Measurements from ENCODE around the gene ENOX2.
A peak's percentile ranks its signal among the peaks of the same experiment; 100 is the strongest.

The ENOX2 gene

GRCh38 chrX:130879869-130880268, 23.1 kb downstream of the ENOX2 start:
- DNase-seq (ENCODE audit: low read depth), result no peak

GRCh38 chrX:130878350-130879341, 24.4 kb downstream of the ENOX2 start:
- DNase-seq (ENCODE audit: low read depth), result peak; percentile 91

- no peak for DNase-seq (ENCODE audit: low read depth)
These were observed 25.1 kb downstream of the ENOX2 start for GRCh38 chrX:130877892-130878341.

GRCh38 chrX:130876226-130876625, 26.8 kb downstream of the ENOX2 start:
- no peak for DNase-seq (ENCODE audit: low read depth)

GRCh38 chrX:130874751-130875150, 28.3 kb downstream of the ENOX2 start:
- DNase-seq (ENCODE audit: low read depth), result no peak

- DNase-seq (ENCODE audit: low read depth), result peak; percentile 18
These were observed 33.8 kb downstream of the ENOX2 start for GRCh38 chrX:130869239-130869638.

- DNase-seq (ENCODE audit: low read depth), result no peak
These were observed 41.5 kb downstream of the ENOX2 start for GRCh38 chrX:130861462-130861861.

- no peak for DNase-seq (ENCODE audit: low read depth)
These were observed 45.8 kb downstream of the ENOX2 start for GRCh38 chrX:130857207-130857606.

GRCh38 chrX:130851569-130851968, 51.4 kb downstream of the ENOX2 start:
- DNase-seq (ENCODE audit: low read depth), result no peak

- DNase-seq (ENCODE audit: low read depth), result no peak
These were observed 54.2 kb downstream of the ENOX2 start for GRCh38 chrX:130848763-130849162.

GRCh38 chrX:130846746-130847145, 56.3 kb downstream of the ENOX2 start:
- DNase-seq (ENCODE audit: low read depth), result no peak

GRCh38 chrX:130841776-130842175, 61.2 kb downstream of the ENOX2 start:
- no peak for DNase-seq (ENCODE audit: low read depth)

GRCh38 chrX:130840345-130840744, 62.7 kb downstream of the ENOX2 start:
- no peak for DNase-seq (ENCODE audit: low read depth)

- DNase-seq (ENCODE audit: low read depth), result peak; percentile 62
These were observed 66.6 kb downstream of the ENOX2 start for GRCh38 chrX:130836447-130836846.

- DNase-seq (ENCODE audit: low read depth), result no peak
These were observed 68.2 kb downstream of the ENOX2 start for GRCh38 chrX:130834830-130835229.

- no peak for DNase-seq (ENCODE audit: low read depth)
These were observed 68.9 kb downstream of the ENOX2 start for GRCh38 chrX:130834149-130834548.

- DNase-seq (ENCODE audit: low read depth), result no peak
These were observed 71.7 kb downstream of the ENOX2 start for GRCh38 chrX:130831347-130831722.

- DNase-seq (ENCODE audit: low read depth), result no peak
These were observed 72.2 kb downstream of the ENOX2 start for GRCh38 chrX:130830599-130831346.

- peak; percentile 18 for DNase-seq (ENCODE audit: low read depth)
These were observed 73.2 kb downstream of the ENOX2 start for GRCh38 chrX:130829526-130830515.

GRCh38 chrX:130828641-130829040, 74.4 kb downstream of the ENOX2 start:
- no peak for DNase-seq (ENCODE audit: low read depth)

GRCh38 chrX:130827648-130828047, 75.4 kb downstream of the ENOX2 start:
- DNase-seq (ENCODE audit: low read depth), result no peak

- DNase-seq (ENCODE audit: low read depth), result no peak
These were observed 76.8 kb downstream of the ENOX2 start for GRCh38 chrX:130826249-130826648.
